IMR-90 (cell line): ENCODE results near the gene TNFRSF11A. TPM values are rescaled to one million over a fixed set of nuclear protein-coding genes. Genes with fewer than 3 reads are reported as not detected.

ENCODE experiments used
- ATAC-seq: fragments of 200-7000 bp; cut with Tn5 transposase; 2 replicates; pipeline ENCODE4 v1.9.1; 2020; ENCODE audit warnings: low read depth, mild to moderate bottlenecking, moderate library complexity
- BruUV-seq: library from RNA; stranded (reverse); fragments of 400-500 nt; replicated peaks from 2 replicates; lab custom pipeline; 2021; lab: Mats Ljungman, UMichigan
- CTCF ChIA-PET: fragments of 300-600 bp; formaldehyde crosslinking; extraction: SDS; loops from one replicate; lab custom pipeline; 2021; ENCODE audit warnings: antibody characterized with exemption; lab: Yijun Ruan, JAX
- POLR2A ChIA-PET: fragments of 300-600 bp; sonication (Branson Sonifier 250); formaldehyde crosslinking; loops from one replicate; lab custom pipeline; 2022; ENCODE audit warnings: antibody characterized with exemption; ENCODE audit not compliant: unreplicated experiment; lab: Charles Lee
- DNase-seq: peaks from one replicate; pipeline ENCODE4 v3.0.0; 2013
- H2AFZ ChIP-seq: replicated peaks from 2 replicates; pipeline ENCODE3; 2013; ENCODE audit warnings: low read length, mild to moderate bottlenecking; ENCODE audit not compliant: poor library complexity
- H2AK5ac ChIP-seq: 2 replicates; pipeline ENCODE4 v1.6.1; 2013; ENCODE audit warnings: low read depth, low read length, inconsistent platforms
- H2AK9ac ChIP-seq: replicated peaks from 2 replicates; pipeline ENCODE3; 2013; ENCODE audit warnings: mild to moderate bottlenecking, low read depth, low read length, moderate library complexity; ENCODE audit not compliant: poor library complexity
- H2BK120ac ChIP-seq: 2 replicates; pipeline ENCODE4 v1.6.1; 2013; ENCODE audit warnings: low read depth, low read length, inconsistent platforms
- H2BK15ac ChIP-seq: 3 replicates; pipeline ENCODE4 v1.6.1; 2013; ENCODE audit warnings: low read depth, low read length, inconsistent platforms
- H2BK20ac ChIP-seq: 2 replicates; pipeline ENCODE4 v1.6.1; 2013; ENCODE audit warnings: low read depth, mild to moderate bottlenecking, inconsistent platforms, low read length, moderate library complexity
- H2BK5ac ChIP-seq: 2 replicates; pipeline ENCODE4 v1.6.1; 2013; ENCODE audit warnings: mild to moderate bottlenecking, low read depth, low read length, inconsistent platforms; ENCODE audit not compliant: poor library complexity, severe bottlenecking
- H3K14ac ChIP-seq: replicated peaks from 2 replicates; pipeline ENCODE4 v1.6.1; 2013; ENCODE audit warnings: low read depth, low read length, inconsistent platforms
- H3K18ac ChIP-seq: 2 replicates; pipeline ENCODE4 v1.6.1; 2013; ENCODE audit warnings: low read depth, low read length, control low read depth
- H3K23ac ChIP-seq: 2 replicates; pipeline ENCODE4 v1.6.1; 2013; ENCODE audit warnings: low read depth, low read length, inconsistent platforms
- H3K27ac ChIP-seq: 2 replicates; pipeline ENCODE4 v1.5.1; 2013; ENCODE audit warnings: mild to moderate bottlenecking, control low read depth, low read length; ENCODE audit not compliant: insufficient read depth
- H3K27me3 ChIP-seq: 2 replicates; pipeline ENCODE4 v1.6.1; 2013; ENCODE audit warnings: low read length; ENCODE audit not compliant: control insufficient read depth, insufficient read depth
- H3K36me3 ChIP-seq: 2 replicates; pipeline ENCODE4 v1.6.1; 2013; ENCODE audit warnings: low read length, mixed read lengths; ENCODE audit not compliant: control insufficient read depth, insufficient read depth
- H3K4ac ChIP-seq: 2 replicates; pipeline ENCODE4 v1.6.1; 2013; ENCODE audit warnings: low read depth, low read length, inconsistent platforms
- H3K4me1 ChIP-seq: 2 replicates; pipeline ENCODE4 v1.6.1; 2013; ENCODE audit warnings: low read length, mixed read lengths; ENCODE audit not compliant: control insufficient read depth, insufficient read depth
- H3K4me2 ChIP-seq: 2 replicates; pipeline ENCODE4 v1.6.1; 2013; ENCODE audit warnings: low read depth, mild to moderate bottlenecking, control low read depth, low read length, moderate library complexity
- H3K4me3 ChIP-seq: 2 replicates; pipeline ENCODE4 v1.5.1; 2013; ENCODE audit warnings: low read depth, mild to moderate bottlenecking, control low read depth, low read length, moderate library complexity; ENCODE audit not compliant: insufficient read depth
- H3K56ac ChIP-seq: 2 replicates; pipeline ENCODE4 v1.6.1; 2013; ENCODE audit warnings: low read length, inconsistent platforms; ENCODE audit not compliant: insufficient read depth; ENCODE audit errors: extremely low read depth
- H3K79me1 ChIP-seq, 2 experiments: 2 replicates each; pipeline ENCODE4 v1.6.1; 2013; ENCODE audit warnings: low read length in 2 of 2, inconsistent platforms in 1 of 2, low read depth in 1 of 2
- H3K9ac ChIP-seq: 2 replicates; pipeline ENCODE4 v1.6.1; 2013; ENCODE audit warnings: low read depth, low read length, control low read depth
- H3K9me1 ChIP-seq: 2 replicates; pipeline ENCODE4 v1.6.1; 2013; ENCODE audit warnings: low read length, inconsistent platforms; ENCODE audit not compliant: insufficient read depth
- H3K9me3 ChIP-seq: 2 replicates; pipeline ENCODE4 v1.6.1; 2013; ENCODE audit warnings: low read length; ENCODE audit not compliant: control insufficient read depth, insufficient read depth
- H4K20me1 ChIP-seq: 2 replicates; pipeline ENCODE4 v1.6.1; 2013; ENCODE audit warnings: low read length, inconsistent platforms; ENCODE audit not compliant: insufficient read depth
- H4K5ac ChIP-seq: 2 replicates; pipeline ENCODE4 v1.6.1; 2013; ENCODE audit warnings: mild to moderate bottlenecking, low read depth, low read length, control low read depth
- H4K8ac ChIP-seq, 2 experiments: 2 replicates each; pipeline ENCODE4 v1.6.1; 2013; ENCODE audit warnings: low read depth in 2 of 2, low read length in 2 of 2, control low read depth in 1 of 2, inconsistent platforms in 1 of 2
- H4K91ac ChIP-seq: 2 replicates; pipeline ENCODE4 v1.6.1; 2013; ENCODE audit warnings: low read depth, low read length, inconsistent platforms; ENCODE audit not compliant: insufficient read depth
- FOS ChIP-seq: fragments of 150-350 bp; IDR thresholded peaks from 2 replicates; pipeline ENCODE4 v1.6.1; 2016; ENCODE audit warnings: low read depth, low read length
- MAZ ChIP-seq: IDR thresholded peaks from 2 replicates; pipeline ENCODE4 v1.6.1; 2012; ENCODE audit warnings: low read depth, mild to moderate bottlenecking, low read length, improper control_type of control experiment, moderate library complexity, borderline replicate concordance
- POLR2A ChIP-seq: IDR thresholded peaks from 2 replicates; pipeline ENCODE4 v1.6.1; 2012; ENCODE audit warnings: mild to moderate bottlenecking, low read depth, low read length
- RAD21 ChIP-seq: IDR thresholded peaks from 2 replicates; pipeline ENCODE4 v1.6.1; 2012; ENCODE audit warnings: low read length, improper control_type of control experiment
- RFX5 ChIP-seq: IDR thresholded peaks from 2 replicates; pipeline ENCODE4 v1.8.0; 2012; ENCODE audit warnings: low read depth, mild to moderate bottlenecking, low read length, moderate library complexity
- SMC3 ChIP-seq: fragments of 150-350 bp; IDR thresholded peaks from 2 replicates; pipeline ENCODE4 v1.6.1; 2016; ENCODE audit warnings: low read depth, mild to moderate bottlenecking, antibody characterized with exemption, low read length, moderate library complexity
- WGBS, 2 experiments: methylation state at CpG; one replicate each; pipeline versions ENCODE4 v1.1.5 to v1.1.7; 2013; ENCODE audit warnings: missing lambda C conversion rate in 2 of 2; ENCODE audit not compliant: insufficient read length in 1 of 2; ENCODE audit errors: extremely low coverage in 2 of 2; 5-methylcytosine and 5-hydroxymethylcytosine counted together
- dilution Hi-C: fragments of 300-500 bp; cut with HindIII; formaldehyde crosslinking; loops from one replicate; pipeline ENCODE4 v1.14.3; 2018; ENCODE audit warnings: low sequenced_read_pairs; ENCODE audit not compliant: unreplicated experiment
- in situ Hi-C: fragments of 300-500 bp; cut with MboI; formaldehyde crosslinking; loops from 3 replicates; pipeline ENCODE4 v1.14.3; 2019; ENCODE audit warnings: low sequenced_read_pairs, inconsistent platforms, mixed read lengths
- intact Hi-C: fragments of 100-400 bp; cut with micrococcal nuclease; formaldehyde crosslinking; loops from 2 replicates; pipeline ENCODE4 v1.10.0; 2022
- polyA plus RNA-seq, 3 experiments: library from polyadenylated mRNA; depleted of rRNA; stranded (reverse); fragments of >200 nt; gene quantifications; 2 replicates each; pipeline ENCODE4 v1.2.3, GENCODE V29; 2012; ENCODE audit warnings: low replicate concordance in 1 of 3
- total RNA-seq: library from RNA; depleted of rRNA; stranded (reverse); fragments of >200 nt; gene quantifications from 2 replicates; pipeline ENCODE4 v1.2.3, GENCODE V29; 2012

The TNFRSF11A gene
- total and polyA plus RNA-seq, 2 of the 4 experiments (the other 2 are of a cell fraction), result under 0.01 TPM; not detected in 1

DNA sequence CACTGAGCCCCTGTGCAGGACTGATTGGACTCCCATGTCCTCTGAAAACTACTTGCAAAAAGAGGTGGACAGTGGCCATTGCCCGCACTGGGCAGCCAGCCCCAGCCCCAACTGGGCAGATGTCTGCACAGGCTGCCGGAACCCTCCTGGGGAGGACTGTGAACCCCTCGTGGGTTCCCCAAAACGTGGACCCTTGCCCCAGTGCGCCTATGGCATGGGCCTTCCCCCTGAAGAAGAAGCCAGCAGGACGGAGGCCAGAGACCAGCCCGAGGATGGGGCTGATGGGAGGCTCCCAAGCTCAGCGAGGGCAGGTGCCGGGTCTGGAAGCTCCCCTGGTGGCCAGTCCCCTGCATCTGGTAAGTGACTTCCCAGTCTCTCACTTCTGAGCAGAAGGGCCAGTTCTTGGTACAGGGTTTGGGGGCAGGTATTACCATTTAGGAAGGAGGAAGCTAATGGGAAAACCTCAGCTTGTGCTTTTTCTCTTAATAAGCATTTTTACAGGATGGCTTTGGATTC lies 44.1 kb downstream of the TNFRSF11A start:
- no peak overlapping the region for H3K27ac ChIP-seq
- no peaks in the 10 kb centered on the region for H3K9me3 ChIP-seq
- no TSS peak for BruUV-seq
- no peak for DNase-seq
- H4K8ac ChIP-seq, result no peak overlapping the region
- no peak overlapping the region for H2AFZ ChIP-seq
- H3K9ac ChIP-seq, result no peak overlapping the region
- no peak overlapping the region for H4K5ac ChIP-seq
- H3K4ac ChIP-seq, result no peak overlapping the region
- H3K27me3 ChIP-seq, result peaks cover 19% of the 10 kb centered on the region
- H3K23ac ChIP-seq, result no peak overlapping the region
- dilution Hi-C loops (no loop called here), in situ Hi-C loops (no loop called here), intact Hi-C loops (no loop called here)
- H3K56ac ChIP-seq, result no peak overlapping the region
- H2BK15ac ChIP-seq, result no peak overlapping the region
- no peak overlapping the region for H3K4me2 ChIP-seq
- no peak overlapping the region for H2BK120ac ChIP-seq
- H2BK5ac ChIP-seq, result no peak overlapping the region
- no peak overlapping the region for H3K4me3 ChIP-seq
- no peaks in the 10 kb centered on the region for H4K20me1 ChIP-seq
- no peak overlapping the region for H3K14ac ChIP-seq
- no peaks in the 10 kb centered on the region for H3K9me1 ChIP-seq
- H3K4me1 ChIP-seq, result no peaks in the 10 kb centered on the region
- H3K18ac ChIP-seq, result no peak overlapping the region
- 23% methylated on average over 3 of the region's 9 CpGs; no CpG with 5 or more reads in 1 of the 2 experiments for WGBS, 2 experiments
- POLR2A ChIA-PET, result no interaction called here
- H2AK9ac ChIP-seq, result no peak overlapping the region
- ATAC-seq, result no peak
- H4K91ac ChIP-seq, result no peak overlapping the region
- H2AK5ac ChIP-seq, result no peak overlapping the region
- H3K79me1 ChIP-seq, result no peaks in the 10 kb centered on the region
- no peak for TF ChIP-seq RFX5
- TF ChIP-seq SMC3, result no peak
- TF ChIP-seq POLR2A, result no peak
- no peak for TF ChIP-seq FOS
- no peak for TF ChIP-seq RAD21
- TF ChIP-seq MAZ, result no peak
- CTCF ChIA-PET, result no interaction called here
- H2BK20ac ChIP-seq, result no peak overlapping the region
- no peaks in the 10 kb centered on the region for H3K36me3 ChIP-seq
